ENCODE data around the gene PHF19.

The PHF19 gene

GRCh38 chr9:120892748-120893610 is 16.0 kb upstream of the PHF19 start:
- no peak for DNase-seq (ENCODE audit: low read depth in 4 of 4, low spot score in 1 of 4)

- no peak for DNase-seq (ENCODE audit: low read depth in 4 of 4, low spot score in 1 of 4)
Measured at GRCh38 chr9:120891884-120892747, 15.1 kb upstream of the PHF19 start.

- DNase-seq (ENCODE audit: low read depth in 4 of 4, low spot score in 1 of 4): no peak
Measured at GRCh38 chr9:120891245-120891883, 14.4 kb upstream of the PHF19 start.

DNA sequence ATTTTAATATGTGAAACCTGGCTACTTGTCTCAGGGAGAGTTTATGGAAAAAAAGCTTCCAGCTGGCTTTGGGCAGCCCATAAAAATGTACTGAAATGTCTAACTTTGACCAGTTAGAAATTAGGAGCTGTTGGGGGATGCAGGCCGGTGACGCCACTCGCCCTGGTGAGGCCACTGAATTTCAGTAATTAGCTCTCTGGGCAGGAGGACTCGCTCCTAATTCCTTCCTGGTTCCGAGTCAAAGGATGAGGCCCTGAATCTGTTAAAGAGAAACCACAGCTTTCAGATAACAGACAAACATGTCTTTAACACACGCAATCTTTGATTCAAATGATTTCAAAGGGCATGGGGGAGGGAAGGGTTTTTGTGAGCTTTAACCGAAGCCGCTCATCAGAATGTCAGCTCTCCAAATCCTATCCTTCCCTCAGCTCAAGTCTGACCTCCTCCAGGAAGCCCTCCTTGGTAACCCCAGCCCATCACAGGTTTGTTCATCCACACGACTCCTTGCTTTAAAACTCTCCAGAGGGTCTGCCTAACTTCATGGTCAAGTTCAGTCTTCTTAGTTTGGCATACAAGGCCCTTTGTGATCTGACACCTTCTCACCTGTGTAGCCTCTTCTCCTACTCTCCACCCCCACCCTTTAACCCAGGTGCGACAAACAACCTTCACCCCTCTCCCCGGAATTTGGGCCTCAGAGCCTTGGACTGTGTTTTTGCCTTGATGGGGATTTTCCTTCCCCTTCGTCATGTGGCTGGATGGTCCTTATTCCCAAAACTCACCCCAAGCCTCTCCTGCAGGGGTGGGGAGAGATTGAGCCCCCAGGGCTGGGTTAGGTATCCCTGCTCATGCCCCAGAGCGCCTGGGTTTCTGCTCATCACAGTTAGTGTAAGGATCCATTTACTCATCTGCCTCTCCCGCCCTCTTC is 13.6 kb upstream of the PHF19 start:
- DNase-seq (ENCODE audit: low read depth in 4 of 4, low spot score in 1 of 4): no peak

- no peak for DNase-seq (ENCODE audit: low read depth in 4 of 4, low spot score in 1 of 4)
Measured at GRCh38 chr9:120889606-120890271, 12.8 kb upstream of the PHF19 start.

- no peak for DNase-seq (ENCODE audit: low read depth in 4 of 4, low spot score in 1 of 4)
Measured at GRCh38 chr9:120888626-120889025, 11.6 kb upstream of the PHF19 start.

DNA sequence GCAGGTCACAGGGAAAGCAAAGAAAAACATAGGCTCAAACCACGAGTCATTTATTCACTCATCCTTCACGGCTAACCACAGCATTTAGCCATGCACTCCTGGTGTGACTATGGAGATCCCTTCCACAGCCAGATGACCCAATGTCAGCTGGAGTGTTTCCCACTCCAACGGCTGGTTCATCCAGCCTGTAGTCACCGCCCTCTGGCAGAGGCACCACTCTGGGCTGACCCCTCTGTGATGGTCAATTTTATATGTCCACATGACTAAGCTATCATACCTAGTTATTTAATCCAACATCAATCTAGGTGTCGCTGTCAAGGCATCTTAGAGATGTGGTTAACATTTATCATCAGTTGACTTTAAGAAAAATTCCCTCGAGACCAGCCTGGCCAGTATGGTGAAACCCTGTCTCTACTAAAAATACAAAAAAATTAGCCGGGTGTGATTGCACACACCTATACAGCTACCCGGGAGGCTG is 9.5 kb upstream of the PHF19 start:
- no peak for DNase-seq (ENCODE audit: low read depth in 4 of 4, low spot score in 1 of 4)

DNA sequence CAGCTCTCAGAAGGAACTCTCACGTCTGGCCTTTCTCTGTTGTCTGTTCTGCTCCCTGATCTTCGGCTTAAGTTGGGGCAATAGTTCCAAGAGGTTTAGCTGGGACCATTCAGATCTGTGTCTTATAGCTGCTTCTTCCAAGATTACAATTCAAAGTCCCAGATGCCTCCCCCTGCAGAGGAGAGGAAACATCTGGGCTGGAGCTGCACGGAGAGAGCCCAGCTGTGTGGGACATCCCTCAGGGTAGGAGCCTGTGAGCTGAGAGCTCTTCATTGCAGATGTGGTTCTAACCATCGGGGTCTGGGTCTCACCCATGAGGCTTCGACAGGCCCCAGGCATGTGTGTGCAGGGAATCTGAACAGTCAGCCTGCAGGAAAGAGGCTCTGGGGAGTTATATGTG is 9.0 kb upstream of the PHF19 start:
- no peak for DNase-seq (ENCODE audit: low read depth in 4 of 4, low spot score in 1 of 4)

DNA sequence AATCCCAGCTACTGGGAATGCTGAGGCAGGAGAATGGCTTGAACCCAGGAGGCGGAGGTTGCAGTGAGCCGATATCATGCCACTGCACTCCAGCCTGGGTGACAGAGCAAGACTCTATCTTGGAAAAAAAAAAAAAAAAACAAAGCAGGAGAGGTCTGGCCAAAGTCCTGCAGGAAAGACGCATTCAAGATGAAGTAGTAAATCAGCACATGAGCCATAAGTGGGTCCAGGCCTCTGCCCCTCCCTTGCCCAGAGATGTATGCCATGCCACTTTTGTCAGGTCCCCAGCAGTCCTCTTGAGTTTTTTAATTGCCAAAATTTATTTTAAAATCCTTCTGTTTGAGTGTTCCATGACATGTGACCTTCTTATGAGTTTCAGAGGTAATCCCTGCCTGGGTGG is 8.5 kb upstream of the PHF19 start:
- DNase-seq (ENCODE audit: low read depth in 4 of 4, low spot score in 1 of 4): no peak

- DNase-seq (ENCODE audit: low read depth in 4 of 4, low spot score in 1 of 4): no peak
Measured at GRCh38 chr9:120883608-120883996, 6.6 kb upstream of the PHF19 start.

DNA sequence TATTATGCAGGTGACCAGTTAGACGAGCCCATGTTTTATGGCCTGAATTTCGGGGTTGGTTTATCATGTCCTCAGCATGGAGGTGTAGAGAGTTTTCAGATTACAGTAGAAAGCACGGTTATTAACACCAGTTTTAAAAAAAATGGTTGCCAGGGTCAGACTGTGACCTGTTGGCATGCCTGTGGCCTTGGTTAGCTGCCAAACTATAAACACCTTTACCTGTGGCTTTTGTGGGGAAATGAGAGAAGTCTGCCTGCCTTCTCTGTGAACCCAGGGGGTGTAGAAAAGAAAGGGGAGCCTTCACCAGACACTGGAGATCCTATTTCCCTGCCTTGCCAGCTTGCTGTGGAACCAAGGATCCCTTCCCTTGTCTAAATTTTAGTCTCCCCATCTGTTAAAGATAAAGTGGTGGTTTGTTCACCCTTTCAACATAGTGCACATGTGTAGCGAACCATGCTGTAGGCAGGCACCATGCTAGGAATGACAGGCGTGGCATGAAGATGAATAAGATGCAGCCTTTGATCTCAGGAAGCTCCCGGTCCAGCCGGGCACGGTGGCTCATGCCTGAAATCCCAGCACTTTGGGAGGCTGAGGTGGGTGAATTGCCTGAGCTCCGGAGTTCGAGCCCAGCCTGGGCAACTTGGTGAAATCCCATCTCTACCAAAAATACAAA is 6.1 kb upstream of the PHF19 start:
- no peak for DNase-seq (ENCODE audit: low read depth in 4 of 4, low spot score in 1 of 4)

- DNase-seq (ENCODE audit: low read depth in 4 of 4, low spot score in 1 of 4): no peak
Measured at GRCh38 chr9:120879446-120879845, 2.5 kb upstream of the PHF19 start.

- no peak for DNase-seq (ENCODE audit: low read depth in 4 of 4, low spot score in 1 of 4)
Measured at GRCh38 chr9:120878188-120879130, 1.5 kb upstream of the PHF19 start.

DNA sequence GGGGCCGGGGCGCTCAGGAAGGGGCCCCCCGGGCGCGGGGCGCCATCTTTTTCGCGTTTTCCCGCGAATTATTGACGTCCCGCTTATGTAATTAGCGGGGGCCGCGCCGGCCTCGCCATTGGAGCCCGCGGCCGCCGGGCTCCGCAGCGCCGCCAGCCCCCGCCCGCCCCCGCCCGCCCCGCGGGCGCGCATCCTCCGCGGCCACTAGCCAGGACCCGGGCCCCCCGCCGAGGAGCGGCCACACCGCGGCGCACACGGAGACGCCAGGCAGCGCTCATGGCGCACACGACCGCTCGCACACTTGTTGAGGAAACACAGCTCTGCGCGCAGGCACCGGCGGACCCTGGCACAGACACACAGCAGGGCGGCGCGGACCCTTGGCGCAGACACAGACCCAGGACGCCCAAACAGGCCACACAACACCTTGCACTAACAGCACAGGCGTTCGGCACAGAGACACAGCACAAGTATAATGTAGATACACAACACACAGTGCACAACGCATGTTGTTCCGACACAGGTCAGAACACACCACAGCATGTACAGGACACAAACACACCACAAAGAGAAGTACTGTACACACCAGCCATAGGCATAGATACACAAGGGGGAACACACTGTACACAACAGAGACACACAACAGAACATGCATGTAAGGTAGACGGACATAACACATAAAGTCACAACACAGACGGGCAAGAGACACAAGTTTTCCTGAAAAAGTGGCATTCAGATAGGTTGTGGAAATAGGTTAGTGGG is 467 bp upstream of the PHF19 start:
- peak in 2 of 4 experiments; percentile 58 to 75 for DNase-seq (ENCODE audit: low read depth in 4 of 4, low spot score in 1 of 4)

GRCh38 chr9:120875954-120876841 is 790 bp downstream of the PHF19 start:
- peak; percentile 50 to 92 (median 66) for DNase-seq (ENCODE audit: low read depth in 4 of 4, low spot score in 1 of 4)

DNA sequence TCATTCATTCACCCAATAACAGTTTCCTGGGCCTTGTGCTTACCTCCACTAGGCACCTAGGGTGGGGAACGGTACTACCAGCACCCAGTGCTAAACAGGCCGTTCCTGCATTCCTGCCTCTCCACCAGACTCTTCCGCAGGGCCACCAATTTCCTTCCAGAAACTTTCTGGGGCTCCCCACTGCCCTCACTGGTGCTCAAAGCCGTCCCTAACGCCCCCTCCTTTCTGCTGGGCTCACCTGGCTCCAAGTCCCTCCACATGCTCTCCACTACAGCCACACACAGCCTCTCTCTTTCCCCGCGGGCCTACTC is 1.4 kb downstream of the PHF19 start:
- DNase-seq (ENCODE audit: low read depth in 4 of 4, low spot score in 1 of 4): no peak

DNA sequence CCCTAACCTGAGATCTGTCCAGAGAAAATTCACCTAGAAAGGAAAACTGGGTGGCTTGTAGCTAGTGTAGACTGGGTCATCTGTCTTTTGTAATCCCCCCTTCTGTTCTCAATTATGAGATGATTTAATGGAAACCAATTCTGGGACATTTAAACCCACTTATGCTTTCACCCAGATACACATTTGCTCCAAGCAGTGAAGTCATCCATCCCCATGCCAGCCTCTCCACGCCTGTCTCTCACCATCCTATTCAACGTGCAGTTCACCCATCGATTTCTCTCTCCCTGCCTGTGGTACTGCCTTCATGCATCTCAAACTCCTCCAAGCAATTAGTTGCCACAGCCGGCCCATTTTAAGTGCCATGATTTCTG is 1.8 kb downstream of the PHF19 start:
- DNase-seq (ENCODE audit: low read depth in 4 of 4, low spot score in 1 of 4): no peak

All from stimulated activated CD4-positive, alpha-beta T cell treated with anti-CD3 and anti-CD28 coated beads, Interleukin-1b, Interleukin-23, amount 100 ng/mL, for 24 hours (primary cell).